HepG2 (cell line): ENCODE measurements around the gene KDM2B. TPM values are rescaled to one million over a fixed set of nuclear protein-coding genes. Genes with fewer than 3 reads are reported as not detected.

Experiments used
- ATAC-seq: fragments of 200-7000 bp; cut with Tn5 transposase; 3 replicates; pipeline ENCODE4 v1.9.1; 2020; ENCODE audit warnings: mild to moderate bottlenecking, moderate library complexity
- BruUV-seq: library from RNA; stranded (reverse); fragments of 400-500 nt; replicated peaks from 2 replicates; lab custom pipeline; 2021; lab: Mats Ljungman, UMichigan
- CTCF ChIA-PET: fragments of 300-600 bp; formaldehyde crosslinking; extraction: SDS; loops from one replicate; lab custom pipeline; 2021; ENCODE audit warnings: low total read pairs, inconsistent platforms, low intra/inter-chr PET ratio; lab: Yijun Ruan, JAX
- POLR2A ChIA-PET: fragments of 350-600 bp; sonication (Branson Sonifier 250); formaldehyde crosslinking; loops from one replicate; lab custom pipeline; 2020; ENCODE audit warnings: antibody characterized with exemption, inconsistent platforms; lab: Yijun Ruan, JAX
- DNase-seq: peaks from one replicate; pipeline ENCODE4 v3.0.0-alpha.2; 2015; ENCODE audit warnings: low spot score
- FAIRE-seq: peaks from 3 replicates; lab custom pipeline; 2011; peaks lifted over from hg19 to GRCh38; lab: Jason Lieb, UNC
- H2AFZ ChIP-seq: one replicate; pipeline ENCODE4 v1.6.1; 2011; ENCODE audit warnings: low read length, inconsistent platforms
- H3K27ac ChIP-seq: fragments of 300-600 bp; 3 replicates; pipeline ENCODE4 v1.8.0; 2011; ENCODE audit warnings: mixed run types, mild to moderate bottlenecking, mixed read lengths, low read length, inconsistent platforms; ENCODE audit not compliant: insufficient read depth; ENCODE audit errors: extremely low read length
- H3K27me3 ChIP-seq, 2 experiments: fragments of 200-600 bp in 1 of 2; 2 replicates in 1 of 2; 3 replicates in 1 of 2; pipeline versions ENCODE4 v1.6.0 to v1.8.0; 2011; ENCODE audit warnings: low read length in 2 of 2, mild to moderate bottlenecking in 2 of 2, moderate library complexity in 2 of 2, inconsistent platforms in 1 of 2; ENCODE audit not compliant: insufficient read depth in 2 of 2, control insufficient read depth in 1 of 2
- H3K36me3 ChIP-seq, 2 experiments: fragments of 200-600 bp in 1 of 2; replicated peaks in 1 of 2; 2 replicates in 1 of 2; 3 replicates in 1 of 2; pipeline versions ENCODE4 v1.5.1 to v1.8.0; 2011; ENCODE audit warnings: low read length in 2 of 2, inconsistent platforms in 1 of 2; ENCODE audit not compliant: insufficient read depth in 2 of 2, control insufficient read depth in 1 of 2
- H3K4me1 ChIP-seq: 2 replicates; pipeline ENCODE4 v1.5.1; 2012; ENCODE audit warnings: low read length, inconsistent platforms; ENCODE audit not compliant: insufficient read depth
- H3K4me2 ChIP-seq: 2 replicates; pipeline ENCODE4 v1.6.0; 2011; ENCODE audit warnings: low read depth, low read length, inconsistent platforms
- H3K4me3 ChIP-seq, 3 experiments: fragments of 200-600 bp in 1 of 3; sonication (generic), shearing (Covaris generic) in 1 of 3; replicated peaks in 1 of 3; 2 replicates each; pipeline ENCODE4 v1.5.1; 2011 to 2016; ENCODE audit warnings: low read length in 3 of 3, inconsistent platforms in 2 of 3, low read depth in 2 of 3, mild to moderate bottlenecking in 2 of 3, control low read depth in 1 of 3, mixed read lengths in 1 of 3; ENCODE audit not compliant: insufficient read depth in 1 of 3
- H3K79me2 ChIP-seq: one replicate; pipeline ENCODE4 v1.6.1; 2011; ENCODE audit warnings: low read length, inconsistent platforms; ENCODE audit not compliant: insufficient read depth
- H3K9ac ChIP-seq: 2 replicates; pipeline ENCODE4 v1.6.0; 2011; ENCODE audit warnings: mild to moderate bottlenecking, low read depth, low read length, inconsistent platforms; ENCODE audit not compliant: insufficient read depth
- H3K9me3 ChIP-seq: 2 replicates; pipeline ENCODE4 v1.5.1; 2012; ENCODE audit warnings: mild to moderate bottlenecking, low read length
- H4K20me1 ChIP-seq: 2 replicates; pipeline ENCODE4 v1.6.0; 2011; ENCODE audit warnings: inconsistent platforms, mild to moderate bottlenecking, low read length, moderate library complexity; ENCODE audit not compliant: insufficient read depth
- ASH2L ChIP-seq: fragments of 300-600, 200-600 bp; sonication (generic); IDR thresholded peaks from 2 replicates; pipeline ENCODE4 v1.7.0; 2017; ENCODE audit warnings: low read depth, mild to moderate bottlenecking, moderate library complexity, mixed read lengths, low read length; ENCODE audit not compliant: insufficient read length
- BRCA1 ChIP-seq: sonication (generic); formaldehyde crosslinking; IDR thresholded peaks from 2 replicates; pipeline ENCODE4 v1.4.0; 2020; ENCODE audit warnings: missing genetic modification reagents
- FOSL2 ChIP-seq: sonication (generic); formaldehyde crosslinking; IDR thresholded peaks from 2 replicates; pipeline ENCODE4 v1.4.0; 2020; ENCODE audit warnings: missing genetic modification reagents
- HMG20B ChIP-seq: conservative IDR thresholded peaks from 2 replicates; pipeline ENCODE4 v1.6.1; 2016; ENCODE audit warnings: missing genetic modification reagents, missing compliant biosample characterization
- HOMEZ ChIP-seq: IDR thresholded peaks from 2 replicates; pipeline ENCODE4 v1.6.1; 2016; ENCODE audit warnings: low read depth
- KLF16 ChIP-seq, 2 experiments: sonication (generic) in 1 of 2; formaldehyde crosslinking in 1 of 2; IDR thresholded peaks; 2 replicates each; pipeline versions ENCODE4 v1.6.1 to v1.8.0; 2016 to 2023; ENCODE audit warnings: missing genetic modification reagents in 2 of 2, missing compliant biosample characterization in 1 of 2
- MBD4 ChIP-seq: IDR thresholded peaks from 2 replicates; pipeline ENCODE4 v1.6.1; 2012; ENCODE audit warnings: low read length, inconsistent platforms, borderline replicate concordance
- PPARG ChIP-seq: conservative IDR thresholded peaks from 2 replicates; pipeline ENCODE4 v1.6.1; 2016; ENCODE audit warnings: missing biosample characterization, missing genetic modification reagents
- TBL1XR1 ChIP-seq: fragments of 150-350 bp; IDR thresholded peaks from 2 replicates; pipeline ENCODE4 v1.6.1; 2014; ENCODE audit warnings: borderline replicate concordance, low read length; ENCODE audit not compliant: partially characterized antibody
- TCF7 ChIP-seq: sonication (generic); IDR thresholded peaks from 2 replicates; pipeline ENCODE4 v1.6.1; 2016; ENCODE audit warnings: antibody characterized with exemption, low read depth
- TCF7L2 ChIP-seq: IDR thresholded peaks from 2 replicates; pipeline ENCODE4 v1.6.1; 2011; ENCODE audit warnings: mild to moderate bottlenecking, low read depth, low read length, moderate library complexity
- U2AF2 ChIP-seq: fragments of 200-400 bp; formaldehyde crosslinking; IDR thresholded peaks from 2 replicates; pipeline ENCODE4 v1.6.1; 2017; ENCODE audit warnings: low read depth, mild to moderate bottlenecking, low read length
- ZBTB43 ChIP-seq: sonication (generic); formaldehyde crosslinking; conservative IDR thresholded peaks from 2 replicates; pipeline ENCODE4 v1.4.0; 2020; ENCODE audit warnings: missing genetic modification reagents
- ZNF121 ChIP-seq: sonication (generic); formaldehyde crosslinking; IDR thresholded peaks from 2 replicates; pipeline ENCODE4 v1.5.0; 2020; ENCODE audit warnings: mild to moderate bottlenecking, missing genetic modification reagents
- ZNF569 ChIP-seq: sonication (generic); formaldehyde crosslinking; IDR thresholded peaks from 2 replicates; pipeline ENCODE4 v1.5.0; 2020; ENCODE audit warnings: mild to moderate bottlenecking, missing genetic modification reagents, moderate library complexity, borderline replicate concordance
- WGBS: methylation state at CpG from one replicate; pipeline ENCODE4 v1.1.6; 2017; ENCODE audit warnings: low lambda C conversion rate; 5-methylcytosine and 5-hydroxymethylcytosine counted together
- in situ Hi-C: cut with HindIII; loops from 2 replicates; pipeline ENCODE4 v1.10.0; 2017; ENCODE audit warnings: low pct_unique_long_range_greater_than_20kb; ENCODE audit not compliant: extremely low pct_ligation_motif_present
- intact Hi-C: fragments of 100-400 bp; cut with micrococcal nuclease; formaldehyde crosslinking; loops from one replicate; pipeline ENCODE4 v1.10.0; 2022; ENCODE audit not compliant: unreplicated experiment
- polyA plus RNA-seq, 8 experiments: library from polyadenylated mRNA; depleted of rRNA in 3 of 8; stranded (reverse) in 7 of 8; unstranded in 1 of 8; fragments of >200 nt; fragmentation: Illumina TruSeq in 4 of 8; extraction: Trizol in 4 of 8; gene quantifications; 2 replicates each; pipeline versions ENCODE4 v1.2.1 to v1.2.3, GENCODE V29; 2011 to 2016; ENCODE audit warnings: low read depth in 4 of 8, missing spikeins in 1 of 8, mixed read lengths in 1 of 8; ENCODE audit not compliant: insufficient read depth in 1 of 8
- total RNA-seq, 5 experiments: library from RNA; depleted of rRNA; stranded (reverse); fragments of >200 nt; fragmentation: Illumina TruSeq; extraction: Trizol; gene quantifications; 2 replicates each; pipeline ENCODE4 v1.2.3, GENCODE V29; 2016; ENCODE audit warnings: low read depth in 1 of 5
- TF ChIP-seq, protein P1 (sequence below): sonication (generic); formaldehyde crosslinking; IDR thresholded peaks from 2 replicates; pipeline ENCODE4 v1.4.0; 2020; ENCODE audit warnings: missing genetic modification reagents

KDM2B gene
- total and polyA plus RNA-seq, 2 of the 13 experiments (the other 11 are each of a cell fraction or from before 2014, with no cell fraction given): 17.5 to 26.1 TPM

- H3K9me3 ChIP-seq: no peaks in the 10 kb centered on the region
- H4K20me1 ChIP-seq: no peaks in the 10 kb centered on the region; the same call in 1 of the 2 replicates
- peaks cover 0 to 3% of the 10 kb centered on the region in 2 experiments; a peak in 1 of 5 replicates for H3K36me3 ChIP-seq
- H3K79me2 ChIP-seq: peaks cover 48% of the 10 kb centered on the region
- WGBS: under 1% methylated on average over 18 of the region's 48 CpGs
- H3K27ac ChIP-seq: peak overlapping the region; percentile 79
- peaks cover 50% of the 10 kb centered on the region for H3K4me1 ChIP-seq
- FAIRE-seq: no peak
- in situ Hi-C loops: no loop called here
- ChIA-PET POLR2A (interaction anchor here (0.6 to 2.9 kb wide), 20 partner anchors 9 to 1199 kb away, joined by 3 to 37 read pairs (median 4); partner anchors contain the start of genes ANAPC5 and TMEM120B), CTCF (no interaction called here)
- H3K4me3 ChIP-seq: peak overlapping the region; percentile 70 to 84 (median 83)
- ATAC-seq: peak; percentile 70
- no peak overlapping the region for H2AFZ ChIP-seq
- DNase-seq: peak; percentile 43
- peak overlapping the region; percentile 89 for H3K9ac ChIP-seq
- intact Hi-C loops: loop anchor here (1.0 kb wide), 1 partner anchor 48 kb away; the partner anchor contains the start of gene ANAPC5
- H3K27me3 ChIP-seq: no peaks in the 10 kb centered on the region; a peak in 1 of 5 replicates
- peak overlapping the region; percentile 91 for H3K4me2 ChIP-seq
- BruUV-seq: no TSS peak
- TF ChIP-seq HOMEZ (CRISPR knock-in tag): no peak
- no peak for TF ChIP-seq ASH2L
- TF ChIP-seq MBD4: no peak
- TF ChIP-seq ZBTB43 (CRISPR knock-in tag): peak; percentile 2; the same call in 1 of the 2 replicates
- TF ChIP-seq U2AF2: no peak
- no peak for TF ChIP-seq TCF7
- TF ChIP-seq TCF7L2: no peak
- TF ChIP-seq FOSL2 (CRISPR knock-in tag): peak; percentile 92
- TF ChIP-seq BRCA1 (CRISPR knock-in tag): no peak
- TF ChIP-seq TBL1XR1: no peak
- no peak for TF ChIP-seq ZNF121 (CRISPR knock-in tag)
- TF ChIP-seq KLF16 (CRISPR knock-in tag; IDR thresholded peaks at IDR 0.05): no peak
- TF ChIP-seq PPARG (CRISPR knock-in tag): no peak
- TF ChIP-seq ZNF569 (CRISPR knock-in tag): no peak
- TF ChIP-seq, protein P1, sequence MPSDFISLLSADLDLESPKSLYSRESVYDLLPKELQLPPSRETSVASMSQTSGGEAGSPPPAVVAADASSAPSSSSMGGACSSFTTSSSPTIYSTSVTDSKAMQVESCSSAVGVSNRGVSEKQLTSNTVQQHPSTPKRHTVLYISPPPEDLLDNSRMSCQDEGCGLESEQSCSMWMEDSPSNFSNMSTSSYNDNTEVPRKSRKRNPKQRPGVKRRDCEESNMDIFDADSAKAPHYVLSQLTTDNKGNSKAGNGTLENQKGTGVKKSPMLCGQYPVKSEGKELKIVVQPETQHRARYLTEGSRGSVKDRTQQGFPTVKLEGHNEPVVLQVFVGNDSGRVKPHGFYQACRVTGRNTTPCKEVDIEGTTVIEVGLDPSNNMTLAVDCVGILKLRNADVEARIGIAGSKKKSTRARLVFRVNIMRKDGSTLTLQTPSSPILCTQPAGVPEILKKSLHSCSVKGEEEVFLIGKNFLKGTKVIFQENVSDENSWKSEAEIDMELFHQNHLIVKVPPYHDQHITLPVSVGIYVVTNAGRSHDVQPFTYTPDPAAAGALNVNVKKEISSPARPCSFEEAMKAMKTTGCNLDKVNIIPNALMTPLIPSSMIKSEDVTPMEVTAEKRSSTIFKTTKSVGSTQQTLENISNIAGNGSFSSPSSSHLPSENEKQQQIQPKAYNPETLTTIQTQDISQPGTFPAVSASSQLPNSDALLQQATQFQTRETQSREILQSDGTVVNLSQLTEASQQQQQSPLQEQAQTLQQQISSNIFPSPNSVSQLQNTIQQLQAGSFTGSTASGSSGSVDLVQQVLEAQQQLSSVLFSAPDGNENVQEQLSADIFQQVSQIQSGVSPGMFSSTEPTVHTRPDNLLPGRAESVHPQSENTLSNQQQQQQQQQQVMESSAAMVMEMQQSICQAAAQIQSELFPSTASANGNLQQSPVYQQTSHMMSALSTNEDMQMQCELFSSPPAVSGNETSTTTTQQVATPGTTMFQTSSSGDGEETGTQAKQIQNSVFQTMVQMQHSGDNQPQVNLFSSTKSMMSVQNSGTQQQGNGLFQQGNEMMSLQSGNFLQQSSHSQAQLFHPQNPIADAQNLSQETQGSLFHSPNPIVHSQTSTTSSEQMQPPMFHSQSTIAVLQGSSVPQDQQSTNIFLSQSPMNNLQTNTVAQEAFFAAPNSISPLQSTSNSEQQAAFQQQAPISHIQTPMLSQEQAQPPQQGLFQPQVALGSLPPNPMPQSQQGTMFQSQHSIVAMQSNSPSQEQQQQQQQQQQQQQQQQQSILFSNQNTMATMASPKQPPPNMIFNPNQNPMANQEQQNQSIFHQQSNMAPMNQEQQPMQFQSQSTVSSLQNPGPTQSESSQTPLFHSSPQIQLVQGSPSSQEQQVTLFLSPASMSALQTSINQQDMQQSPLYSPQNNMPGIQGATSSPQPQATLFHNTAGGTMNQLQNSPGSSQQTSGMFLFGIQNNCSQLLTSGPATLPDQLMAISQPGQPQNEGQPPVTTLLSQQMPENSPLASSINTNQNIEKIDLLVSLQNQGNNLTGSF (CRISPR knock-in tag): no peak; the same call in 1 of the 2 replicates
- TF ChIP-seq HMG20B (CRISPR knock-in tag): 0 out of 2 replicates have a peak, but pooled peaks have one; percentile 43
Observed at GRCh38 chr12:121400332-121401139, 180.3 kb downstream of the KDM2B start.
